B cell (primary cell): Measurements from ENCODE around the gene ROR2. TPM values are rescaled to one million over a fixed set of nuclear protein-coding genes. Genes with fewer than 3 reads are reported as not detected.

Source experiments
- ATAC-seq: fragments of 200-7000 bp; cut with Tn5 transposase; one replicate; pipeline ENCODE4 v1.10.0; 2021; ENCODE audit warnings: low read depth, mild to moderate bottlenecking, moderate number of reproducible peaks, moderate library complexity
- CTCF ChIA-PET: fragments of 350-600 bp; sonication (Branson Sonifier 250); formaldehyde crosslinking; loops from one replicate; lab custom pipeline; 2021; ENCODE audit warnings: antibody characterized with exemption, inconsistent platforms; lab: Charles Lee
- POLR2A ChIA-PET: fragments of 350-600 bp; sonication (Branson Sonifier 250); formaldehyde crosslinking; loops from one replicate; lab custom pipeline; 2021; ENCODE audit warnings: antibody characterized with exemption; lab: Charles Lee
- DNase-seq: peaks from one replicate; pipeline ENCODE4 v3.0.0; 2013
- H2AFZ ChIP-seq: 2 replicates; pipeline ENCODE4 v1.6.1; 2012; ENCODE audit warnings: mild to moderate bottlenecking, low read depth, low read length; ENCODE audit not compliant: insufficient read depth, poor library complexity, severe bottlenecking
- H3K27ac ChIP-seq, 2 donors: 1 replicate in 1 of 2; 2 replicates in 1 of 2; pipeline ENCODE4 v1.5.1; 2012 to 2013; ENCODE audit warnings: low read length in 2 of 2, mild to moderate bottlenecking in 2 of 2, moderate library complexity in 1 of 2
- H3K27me3 ChIP-seq, 4 experiments: fragments of 200-600 bp in 1 of 4; sonication (generic) in 1 of 4; replicated peaks in 1 of 4; 1 replicate in 2 of 4; 2 replicates in 2 of 4; pipeline versions ENCODE4 v1.6.1 to v1.7.0; 2013 to 2016; ENCODE audit warnings: low read length in 3 of 4, mild to moderate bottlenecking in 2 of 4, mixed read lengths in 1 of 4, moderate library complexity in 1 of 4; ENCODE audit not compliant: insufficient read depth in 4 of 4, control insufficient read depth in 3 of 4; ENCODE audit errors: control extremely low read depth in 1 of 4
- H3K36me3 ChIP-seq, 2 experiments: replicated peaks in 1 of 2; 1 replicate in 1 of 2; 2 replicates in 1 of 2; pipeline versions ENCODE4 v1.6.1 to v1.7.1; 2013; ENCODE audit warnings: low read length in 1 of 2; ENCODE audit not compliant: insufficient read depth in 2 of 2, control insufficient read depth in 1 of 2; ENCODE audit errors: control extremely low read depth in 1 of 2, extremely low read depth in 1 of 2
- H3K4me1 ChIP-seq, 2 donors: fragments of 200-600 bp in 1 of 2; sonication (generic) in 1 of 2; 1 replicate in 1 of 2; 2 replicates in 1 of 2; pipeline versions ENCODE4 v1.5.1 to v1.6.1; 2013 to 2017; ENCODE audit warnings: low read length in 2 of 2; ENCODE audit not compliant: control insufficient read depth in 2 of 2, insufficient read depth in 2 of 2
- H3K4me2 ChIP-seq: replicated peaks from 2 replicates; pipeline ENCODE3; 2012; ENCODE audit warnings: mild to moderate bottlenecking, low read depth, low read length; ENCODE audit not compliant: poor library complexity, severe bottlenecking
- H3K4me3 ChIP-seq, 5 experiments: fragments of 200-600 bp in 1 of 5; sonication (generic) in 1 of 5; 1 replicate in 3 of 5; 2 replicates in 2 of 5; pipeline versions ENCODE4 v1.5.1 to v1.7.0; 2011 to 2016; ENCODE audit warnings: low read length in 4 of 5, mild to moderate bottlenecking in 4 of 5, low read depth in 2 of 5, control low read depth in 1 of 5, moderate library complexity in 1 of 5; ENCODE audit not compliant: insufficient read depth in 1 of 5; ENCODE audit errors: control extremely low read depth in 1 of 5, extremely low read depth in 1 of 5
- H3K79me2 ChIP-seq: fragments of 200-600 bp; sonication (generic); one replicate; pipeline ENCODE4 v1.6.0; 2016; ENCODE audit warnings: low read length; ENCODE audit not compliant: control insufficient read depth, insufficient read depth
- H3K9ac ChIP-seq: fragments of 200-600 bp; sonication (generic); 2 replicates; pipeline ENCODE4 v1.6.1; 2017; ENCODE audit warnings: mild to moderate bottlenecking, low read length, moderate library complexity
- H3K9me3 ChIP-seq, 3 donors: one replicate each; pipeline versions ENCODE4 v1.6.1 to v1.7.1; 2013; ENCODE audit warnings: low read length in 2 of 3; ENCODE audit not compliant: control insufficient read depth in 2 of 3, insufficient read depth in 1 of 3; ENCODE audit errors: control extremely low read depth in 1 of 3
- H4K20me1 ChIP-seq: 2 replicates; pipeline ENCODE4 v1.6.0; 2012; ENCODE audit warnings: mild to moderate bottlenecking, low read length; ENCODE audit not compliant: insufficient read depth, control insufficient read depth, poor library complexity, severe bottlenecking
- H3K27ac Mint-ChIP-seq: one replicate; pipeline ENCODE4 v1.8.0; 2021; ENCODE audit warnings: mixed read lengths
- H3K27me3 Mint-ChIP-seq: one replicate; pipeline ENCODE4 v1.8.0; 2021; ENCODE audit warnings: mixed read lengths
- H3K4me1 Mint-ChIP-seq: one replicate; pipeline ENCODE4 v1.8.0; 2021; ENCODE audit warnings: mixed read lengths
- H3K4me3 Mint-ChIP-seq: one replicate; pipeline ENCODE4 v1.8.0; 2021; ENCODE audit warnings: mixed read lengths
- H3K9me3 Mint-ChIP-seq: one replicate; pipeline ENCODE4 v1.8.0; 2022; ENCODE audit warnings: mixed read lengths; ENCODE audit not compliant: insufficient read depth
- CTCF ChIP-seq: fragments of 200-600 bp; IDR thresholded peaks from one replicate; pipeline ENCODE4 v1.8.0; 2022; ENCODE audit warnings: antibody characterized with exemption, mild to moderate bottlenecking
- EZH2 ChIP-seq: IDR thresholded peaks from 2 replicates; pipeline ENCODE4 v1.6.1; 2012; ENCODE audit warnings: borderline replicate concordance, low read depth, mild to moderate bottlenecking, moderate library complexity, low read length; ENCODE audit not compliant: insufficient read depth, poor library complexity, severe bottlenecking
- WGBS: methylation state at CpG from one replicate; pipeline ENCODE4 v1.1.5; 2013; ENCODE audit warnings: missing lambda C conversion rate; ENCODE audit not compliant: insufficient coverage; 5-methylcytosine and 5-hydroxymethylcytosine counted together
- intact Hi-C: fragments of 100-400 bp; cut with micrococcal nuclease; formaldehyde crosslinking; loops from one replicate; pipeline ENCODE4 v1.10.0; 2022
- polyA plus RNA-seq: library from polyadenylated mRNA; depleted of rRNA; stranded (reverse); fragments of >200 nt; gene quantifications from 2 replicates; pipeline ENCODE4 v1.2.3, GENCODE V29; 2012
- total RNA-seq, 2 donors: library from RNA; stranded (reverse); fragments of 120-200 nt in 1 of 2; gene quantifications; 1 replicate in 1 of 2; 2 replicates in 1 of 2; pipeline versions ENCODE4 v1.2.3 to v1.2.4, GENCODE V29; 2013 to 2022

The ROR2 gene
- total and polyA plus RNA-seq, 2 donors (not counting 1 experiment from before 2014, with no cell fraction given): 0.21 to 0.49 TPM

- intact Hi-C loops: no loop called here
- H3K27ac Mint-ChIP-seq: no peak overlapping the region
- no peaks in the 10 kb centered on the region for H3K4me1 Mint-ChIP-seq
- ChIA-PET CTCF (no interaction called here), POLR2A (no interaction called here)
- no peaks in the 10 kb centered on the region for H3K79me2 ChIP-seq
- no peak overlapping the region for H2AFZ ChIP-seq
- peaks cover 0 to 8% (median 4%) of the 10 kb centered on the region in 4 experiments for H3K27me3 ChIP-seq
- H4K20me1 ChIP-seq: no peaks in the 10 kb centered on the region
- no peak overlapping the region for H3K4me3 ChIP-seq
- no peak overlapping the region for H3K4me2 ChIP-seq
- ATAC-seq: no peak
- peaks cover 0 to 2% (median 0%) of the 10 kb centered on the region in 3 donors for H3K9me3 ChIP-seq
- H3K27ac ChIP-seq: no peak overlapping the region
- no peak overlapping the region for H3K9ac ChIP-seq
- peaks cover 23% of the 10 kb centered on the region for H3K27me3 Mint-ChIP-seq
- H3K4me1 ChIP-seq: no peaks in the 10 kb centered on the region
- WGBS: 100% methylated on average over 1 of the region's 4 CpGs
- H3K4me3 Mint-ChIP-seq: no peak overlapping the region
- TF ChIP-seq CTCF: no peak
- TF ChIP-seq EZH2: no peak
- DNase-seq: no peak
- no peaks in the 10 kb centered on the region for H3K36me3 ChIP-seq
- peaks cover 3% of the 10 kb centered on the region for H3K9me3 Mint-ChIP-seq
Measured at GRCh38 chr9:91761362-91761761, 188.7 kb downstream of the ROR2 start.

- H3K27ac Mint-ChIP-seq: no peak overlapping the region
- no peak for TF ChIP-seq EZH2
Measured at GRCh38 chr9:91760906-91761305, 189.1 kb downstream of the ROR2 start.

More at GRCh38 chr9:91760906-91761305, 189.1 kb downstream of the ROR2 start:
- H3K4me3 Mint-ChIP-seq: no peak overlapping the region
- Histone ChIP-seq H3K79me2 (no peaks in the 10 kb centered on the region), H3K9me3 (peaks cover 0 to 2% (median 0%) of the 10 kb centered on the region in 3 donors), H3K27ac (no peak overlapping the region), H4K20me1 (no peaks in the 10 kb centered on the region), H3K36me3 (no peaks in the 10 kb centered on the region), H3K9ac (no peak overlapping the region), H3K4me1 (no peaks in the 10 kb centered on the region), H2AFZ (no peak overlapping the region), H3K27me3 (peaks cover 0 to 4% (median 2%) of the 10 kb centered on the region in 4 experiments), H3K4me2 (no peak overlapping the region), H3K4me3 (no peak overlapping the region)
- DNase-seq (no peak), ATAC-seq (no peak)
- peaks cover 18% of the 10 kb centered on the region for H3K27me3 Mint-ChIP-seq
- intact Hi-C loops: no loop called here
- peaks cover 3% of the 10 kb centered on the region for H3K9me3 Mint-ChIP-seq
- POLR2A ChIA-PET: no interaction called here
- CTCF ChIA-PET: no interaction called here
- WGBS: 57% methylated on average over 1 of the region's 1 CpG
- H3K4me1 Mint-ChIP-seq: no peaks in the 10 kb centered on the region
